Natural killer cell treated with Interleukin-12 subunit alpha and Interleukin-12 subunit beta and Interleukin-15 and Interleukin-18, amount 100 ng/mL, for 72 hours (primary cell): Measurements from ENCODE around the gene ZBTB43. TPM values are rescaled to one million over a fixed set of nuclear protein-coding genes. Genes with fewer than 3 reads are reported as not detected.
"Not testable (repeated sequence)": the region's sequence is repeated elsewhere in the genome, so short reads cannot be mapped to it uniquely, and the experiment has no call there.

ENCODE experiments used
- ATAC-seq, 2 donors: fragments of 150-1000 bp; cut with Tn5 transposase in 1 of 2; sonication (Bioruptor Pico), chemical (Tn5 transposase) in 1 of 2; 2 replicates each; pipeline ENCODE4 v1.10.0; 2021
- DNase-seq: peaks from one replicate; pipeline ENCODE4 v3.0.0; 2022; ENCODE audit warnings: low spot score
- H3K27ac Mint-ChIP-seq, 2 donors: 1 replicate in 1 of 2; 2 replicates in 1 of 2; pipeline ENCODE4 v1.8.0; 2022; ENCODE audit warnings: mixed read lengths in 2 of 2, mild to moderate bottlenecking in 1 of 2, moderate library complexity in 1 of 2
- H3K27me3 Mint-ChIP-seq, 2 donors: 1 replicate in 1 of 2; 2 replicates in 1 of 2; pipeline ENCODE4 v1.8.0; 2022; ENCODE audit warnings: mixed read lengths in 2 of 2
- H3K36me3 Mint-ChIP-seq: one replicate; pipeline ENCODE4 v1.8.0; 2022; ENCODE audit warnings: mixed read lengths
- H3K4me1 Mint-ChIP-seq, 2 donors: 1 replicate in 1 of 2; 2 replicates in 1 of 2; pipeline ENCODE4 v1.8.0; 2022; ENCODE audit warnings: low read depth in 2 of 2, mixed read lengths in 2 of 2, mild to moderate bottlenecking in 1 of 2
- H3K4me3 Mint-ChIP-seq: one replicate; pipeline ENCODE4 v1.8.0; 2022; ENCODE audit warnings: mixed read lengths
- H3K9me3 Mint-ChIP-seq: 2 replicates; pipeline ENCODE4 v1.8.0; 2022; ENCODE audit warnings: mixed read lengths
- total RNA-seq, 2 donors: library from RNA; stranded (reverse); gene quantifications; one replicate each; pipeline ENCODE4 v1.2.3, GENCODE V29; 2022

ZBTB43 gene
- total RNA-seq, result 10 to 100 TPM; 25.0 to 42.1 TPM

- Mint-ChIP-seq H3K9me3 (no peaks in the 10 kb centered on the region), H3K27me3 (no peaks in the 10 kb centered on the region), H3K4me3 (peak within 1 kb of the TSS; percentile 98), H3K36me3 (peaks cover 7% of the 10 kb centered on the region), H3K27ac (peak within 1 kb of the TSS; percentile 95 to 96), H3K4me1 (peaks cover 27 to 40% of the 10 kb centered on the region in 2 donors)
- ATAC-seq, result peak; percentile 87 to 91
- peak; percentile 98 for DNase-seq
Observed at GRCh38 chr9:126804696-126805553, at the start of gene ZBTB43. ZBTB43 (plus strand) TSS chr9:126805040; CDS start chr9:126832510, 27,470 bp downstream.

GRCh38 chr9:126755317-126755875 is 49.4 kb upstream of the ZBTB43 start:
- no peak for DNase-seq
- Mint-ChIP-seq H3K27me3 (peaks cover 10 to 14% of the 10 kb centered on the region in 2 donors), H3K4me1 (peaks cover 0 to 3% of the 10 kb centered on the region in 2 donors), H3K4me3 (no peak overlapping the region), H3K36me3 (no peaks in the 10 kb centered on the region), H3K9me3 (no peaks in the 10 kb centered on the region), H3K27ac (no peak overlapping the region)
- no peak for ATAC-seq

GRCh38 chr9:126756238-126756637 is 48.6 kb upstream of the ZBTB43 start:
- Mint-ChIP-seq H3K36me3 (no peaks in the 10 kb centered on the region), H3K4me1 (peaks cover 0 to 3% of the 10 kb centered on the region in 2 donors), H3K9me3 (no peaks in the 10 kb centered on the region), H3K27me3 (peaks cover 5 to 10% of the 10 kb centered on the region in 2 donors), H3K27ac (no peak overlapping the region), H3K4me3 (no peak overlapping the region)
- DNase-seq (no peak), ATAC-seq (no peak)

- H3K4me3 Mint-ChIP-seq, result no peak overlapping the region
- H3K27me3 Mint-ChIP-seq, result peaks cover 4 to 7% of the 10 kb centered on the region in 2 donors
- ATAC-seq (no peak), DNase-seq (no peak)
- no peaks in the 10 kb centered on the region for H3K36me3 Mint-ChIP-seq
- H3K27ac Mint-ChIP-seq, result no peak overlapping the region
- H3K9me3 Mint-ChIP-seq, result no peaks in the 10 kb centered on the region
- H3K4me1 Mint-ChIP-seq, result no peaks in the 10 kb centered on the region
Observed at GRCh38 chr9:126756876-126757415, 47.9 kb upstream of the ZBTB43 start.

GRCh38 chr9:126758916-126759585 is 45.8 kb upstream of the ZBTB43 start:
- Mint-ChIP-seq H3K27ac (no peak overlapping the region), H3K4me3 (no peak overlapping the region), H3K9me3 (no peaks in the 10 kb centered on the region), H3K36me3 (no peaks in the 10 kb centered on the region), H3K27me3 (peaks cover 4 to 7% of the 10 kb centered on the region in 2 donors), H3K4me1 (no peaks in the 10 kb centered on the region)
- ATAC-seq (no peak), DNase-seq (no peak)

- H3K4me3 Mint-ChIP-seq, result no peak overlapping the region
- H3K27me3 Mint-ChIP-seq, result peaks cover 2 to 7% of the 10 kb centered on the region in 2 donors
- no peaks in the 10 kb centered on the region for H3K36me3 Mint-ChIP-seq
- no peak overlapping the region for H3K27ac Mint-ChIP-seq
- H3K4me1 Mint-ChIP-seq, result no peaks in the 10 kb centered on the region
- ATAC-seq, result no peak
- DNase-seq, result no peak
- no peaks in the 10 kb centered on the region for H3K9me3 Mint-ChIP-seq
Observed at GRCh38 chr9:126761274-126761673, 43.6 kb upstream of the ZBTB43 start.

GRCh38 chr9:126763130-126763764 is 41.6 kb upstream of the ZBTB43 start:
- ATAC-seq (peak in 1 of 2 donors; percentile 46), DNase-seq (no peak)
- H3K4me3 Mint-ChIP-seq, result no peak overlapping the region
- no peaks in the 10 kb centered on the region for H3K4me1 Mint-ChIP-seq
- H3K9me3 Mint-ChIP-seq, result no peaks in the 10 kb centered on the region
- no peaks in the 10 kb centered on the region for H3K36me3 Mint-ChIP-seq
- no peak overlapping the region for H3K27ac Mint-ChIP-seq
- H3K27me3 Mint-ChIP-seq, result peaks cover 2 to 7% of the 10 kb centered on the region in 2 donors

- peaks cover 14 to 27% of the 10 kb centered on the region in 2 donors for H3K27me3 Mint-ChIP-seq
- peaks cover 5% of the 10 kb centered on the region for H3K36me3 Mint-ChIP-seq
- no peaks in the 10 kb centered on the region for H3K4me1 Mint-ChIP-seq
- no peak overlapping the region for H3K4me3 Mint-ChIP-seq
- DNase-seq (no peak), ATAC-seq (no peak)
- no peaks in the 10 kb centered on the region for H3K9me3 Mint-ChIP-seq
- no peak overlapping the region for H3K27ac Mint-ChIP-seq
Observed at GRCh38 chr9:126773004-126773607, 31.7 kb upstream of the ZBTB43 start.

- Mint-ChIP-seq H3K36me3 (no peaks in the 10 kb centered on the region), H3K27me3 (peaks cover 21 to 27% of the 10 kb centered on the region in 2 donors), H3K4me3 (no peak overlapping the region), H3K9me3 (no peaks in the 10 kb centered on the region), H3K27ac (no peak overlapping the region), H3K4me1 (no peaks in the 10 kb centered on the region)
- DNase-seq, result no peak
- no peak for ATAC-seq
Observed at GRCh38 chr9:126775926-126776325, 28.9 kb upstream of the ZBTB43 start.

- DNase-seq (no peak), ATAC-seq (no peak)
- Mint-ChIP-seq H3K27me3 (peaks cover 21 to 27% of the 10 kb centered on the region in 2 donors), H3K4me1 (no peaks in the 10 kb centered on the region), H3K4me3 (no peak overlapping the region), H3K36me3 (no peaks in the 10 kb centered on the region), H3K27ac (no peak overlapping the region), H3K9me3 (no peaks in the 10 kb centered on the region)
Observed at GRCh38 chr9:126777733-126778132, 27.1 kb upstream of the ZBTB43 start.

GRCh38 chr9:126778141-126778540 is 26.7 kb upstream of the ZBTB43 start:
- Mint-ChIP-seq H3K9me3 (no peaks in the 10 kb centered on the region), H3K27me3 (peaks cover 21 to 27% of the 10 kb centered on the region in 2 donors), H3K27ac (no peak overlapping the region), H3K4me1 (no peaks in the 10 kb centered on the region), H3K36me3 (no peaks in the 10 kb centered on the region), H3K4me3 (no peak overlapping the region)
- no peak for DNase-seq
- no peak for ATAC-seq

GRCh38 chr9:126778696-126779095 is 26.1 kb upstream of the ZBTB43 start:
- not testable (repeated sequence) for H3K27ac Mint-ChIP-seq, DNase-seq, ATAC-seq, H3K4me1 Mint-ChIP-seq, H3K36me3 Mint-ChIP-seq, H3K4me3 Mint-ChIP-seq, H3K9me3 Mint-ChIP-seq
- H3K27me3 Mint-ChIP-seq, result peaks cover 19 to 26% of the 10 kb centered on the region in 2 donors
